ENCODE measurements around the gene C17orf113. TPM values are rescaled to one million over a fixed set of nuclear protein-coding genes. Genes with fewer than 3 reads are reported as not detected.
A peak's percentile ranks its signal among the peaks of the same experiment; 100 is the strongest.

C17orf113 gene
- total RNA-seq, 1 donor from 2014 or later = 0.98 TPM

DNA sequence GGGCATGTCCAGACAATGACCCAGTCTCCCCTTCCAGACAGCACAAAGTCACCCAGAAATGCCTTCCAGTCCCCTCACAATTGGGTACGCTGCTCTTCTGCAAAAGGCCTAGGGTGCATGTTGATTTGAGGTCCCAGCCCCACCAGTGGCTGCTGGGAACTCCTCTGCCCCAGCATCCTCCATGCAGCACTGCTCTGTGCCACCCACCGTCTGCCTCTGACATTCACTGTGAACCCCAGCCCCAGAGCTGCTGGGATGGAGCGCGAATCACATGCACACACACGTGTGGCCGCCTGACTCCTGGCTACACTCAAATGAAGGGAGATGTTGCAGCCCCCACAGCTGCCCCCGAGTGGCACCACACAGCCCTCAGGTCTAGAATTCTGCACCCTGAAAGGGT lies 1.2 kb upstream of the C17orf113 start:
- no peak for DNase-seq (ENCODE audit: low read depth)
- TF ChIP-seq, protein P1, sequence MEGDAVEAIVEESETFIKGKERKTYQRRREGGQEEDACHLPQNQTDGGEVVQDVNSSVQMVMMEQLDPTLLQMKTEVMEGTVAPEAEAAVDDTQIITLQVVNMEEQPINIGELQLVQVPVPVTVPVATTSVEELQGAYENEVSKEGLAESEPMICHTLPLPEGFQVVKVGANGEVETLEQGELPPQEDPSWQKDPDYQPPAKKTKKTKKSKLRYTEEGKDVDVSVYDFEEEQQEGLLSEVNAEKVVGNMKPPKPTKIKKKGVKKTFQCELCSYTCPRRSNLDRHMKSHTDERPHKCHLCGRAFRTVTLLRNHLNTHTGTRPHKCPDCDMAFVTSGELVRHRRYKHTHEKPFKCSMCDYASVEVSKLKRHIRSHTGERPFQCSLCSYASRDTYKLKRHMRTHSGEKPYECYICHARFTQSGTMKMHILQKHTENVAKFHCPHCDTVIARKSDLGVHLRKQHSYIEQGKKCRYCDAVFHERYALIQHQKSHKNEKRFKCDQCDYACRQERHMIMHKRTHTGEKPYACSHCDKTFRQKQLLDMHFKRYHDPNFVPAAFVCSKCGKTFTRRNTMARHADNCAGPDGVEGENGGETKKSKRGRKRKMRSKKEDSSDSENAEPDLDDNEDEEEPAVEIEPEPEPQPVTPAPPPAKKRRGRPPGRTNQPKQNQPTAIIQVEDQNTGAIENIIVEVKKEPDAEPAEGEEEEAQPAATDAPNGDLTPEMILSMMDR (conservative IDR thresholded peaks at IDR 0.05; ENCODE audit: low read depth, low read length) = no peak
- H3K4me3 ChIP-seq (ENCODE audit: low read depth, low read length) = no peak overlapping the region

DNA sequence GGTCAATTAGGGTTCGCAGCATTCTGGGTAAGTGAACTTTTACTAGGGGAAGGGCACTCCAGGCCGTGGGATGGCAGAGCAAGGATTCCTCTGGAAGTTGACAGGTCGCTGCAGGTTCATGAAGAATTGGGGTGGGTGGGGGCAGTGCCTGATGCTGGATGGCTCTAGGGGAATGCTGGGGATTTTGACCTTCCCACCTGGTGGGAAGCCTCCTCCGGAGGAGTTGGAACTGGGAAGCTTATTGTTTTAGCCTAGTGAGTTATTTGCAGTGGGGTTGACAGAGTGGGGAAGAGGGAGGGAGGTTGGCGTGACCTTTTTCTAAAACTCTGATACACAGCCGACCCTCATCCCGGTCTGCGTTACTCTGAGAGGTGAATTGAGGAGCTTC lies 606 bp upstream of the C17orf113 start:
- TF ChIP-seq, protein P1 (conservative IDR thresholded peaks at IDR 0.05; ENCODE audit: low read depth, low read length) = no peak
- peak overlapping the region; percentile 60 for H3K4me3 ChIP-seq (ENCODE audit: low read depth, low read length)
- no peak for DNase-seq (ENCODE audit: low read depth)

DNA sequence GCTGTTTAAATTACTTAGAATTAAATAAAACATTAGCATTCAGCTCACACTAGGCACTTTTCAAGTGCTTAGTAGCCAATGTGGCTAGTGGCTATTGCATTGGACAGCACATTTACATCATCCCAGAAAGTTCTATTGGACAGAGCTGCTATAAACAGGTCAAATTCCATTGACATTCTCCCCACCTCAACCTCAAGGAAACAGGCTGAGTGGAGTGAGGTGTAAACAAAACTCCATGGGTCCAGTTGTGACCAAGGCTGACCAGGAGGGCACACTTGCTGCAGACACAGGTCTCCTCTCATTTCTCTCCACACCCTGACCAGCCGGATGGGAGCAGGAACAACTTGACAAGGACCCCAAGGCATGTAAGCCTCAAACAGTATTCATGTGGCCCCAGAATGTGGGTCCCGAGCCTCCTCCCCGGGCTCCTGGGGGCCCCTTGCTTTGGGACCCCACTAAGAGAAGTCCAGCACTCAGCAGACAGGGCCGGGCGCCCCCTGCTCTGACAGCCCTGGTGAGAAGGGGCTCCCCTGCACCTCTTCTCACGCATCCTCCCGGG lies 488 bp downstream of the C17orf113 start:
- H3K4me3 ChIP-seq (ENCODE audit: low read depth, low read length) = peak overlapping the region; percentile 60
- DNase-seq (ENCODE audit: low read depth) = no peak
- TF ChIP-seq, protein P1 (conservative IDR thresholded peaks at IDR 0.05; ENCODE audit: low read depth, low read length) = no peak

DNA sequence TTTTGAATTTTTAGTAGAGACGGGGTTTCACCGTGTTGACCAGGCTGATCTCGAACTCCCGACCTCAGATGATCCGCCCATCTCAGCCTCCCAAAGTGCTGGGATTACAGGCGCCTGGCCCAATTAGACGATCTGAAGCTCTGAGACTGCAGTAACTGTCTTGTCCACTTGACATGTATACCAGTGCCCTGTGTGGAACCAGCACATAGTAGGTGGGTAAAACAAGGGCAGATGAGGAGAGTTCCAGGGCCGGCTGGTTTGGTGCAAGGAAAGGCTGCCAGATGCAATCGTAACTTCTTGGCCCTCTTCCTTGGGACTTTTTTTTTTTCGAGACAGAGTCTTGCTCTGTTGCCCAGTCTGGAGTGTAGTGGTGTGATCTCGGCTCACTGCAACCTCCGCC lies 3.1 kb downstream of the C17orf113 start:
- H3K4me3 ChIP-seq (ENCODE audit: low read depth, low read length) = no peak overlapping the region
- TF ChIP-seq, protein P1 (conservative IDR thresholded peaks at IDR 0.05; ENCODE audit: low read depth, low read length) = no peak
- DNase-seq (ENCODE audit: low read depth) = no peak

DNA sequence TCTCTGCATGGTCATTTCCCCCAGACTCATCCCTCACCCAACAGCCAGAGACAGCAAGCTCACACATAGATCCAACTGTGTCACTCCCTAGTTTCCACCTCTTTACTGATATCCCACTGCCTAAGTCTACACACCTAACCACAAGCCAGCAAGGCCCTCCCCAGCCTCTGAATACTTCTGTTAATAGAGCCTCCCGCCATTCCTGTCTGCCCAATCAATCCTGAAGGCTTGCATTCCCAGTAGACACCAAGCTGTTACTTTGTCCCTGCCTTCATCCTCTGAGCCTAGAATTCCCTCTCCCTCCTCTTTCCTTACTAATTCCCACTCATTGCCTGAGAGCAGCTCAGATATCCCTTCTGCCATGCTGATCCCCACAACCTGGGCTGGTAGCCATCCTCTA lies 4.7 kb downstream of the C17orf113 start:
- no peak for DNase-seq (ENCODE audit: low read depth)
- TF ChIP-seq, protein P1 (conservative IDR thresholded peaks at IDR 0.05; ENCODE audit: low read depth, low read length) = no peak
- no peak overlapping the region for H3K4me3 ChIP-seq (ENCODE audit: low read depth, low read length)

DNA sequence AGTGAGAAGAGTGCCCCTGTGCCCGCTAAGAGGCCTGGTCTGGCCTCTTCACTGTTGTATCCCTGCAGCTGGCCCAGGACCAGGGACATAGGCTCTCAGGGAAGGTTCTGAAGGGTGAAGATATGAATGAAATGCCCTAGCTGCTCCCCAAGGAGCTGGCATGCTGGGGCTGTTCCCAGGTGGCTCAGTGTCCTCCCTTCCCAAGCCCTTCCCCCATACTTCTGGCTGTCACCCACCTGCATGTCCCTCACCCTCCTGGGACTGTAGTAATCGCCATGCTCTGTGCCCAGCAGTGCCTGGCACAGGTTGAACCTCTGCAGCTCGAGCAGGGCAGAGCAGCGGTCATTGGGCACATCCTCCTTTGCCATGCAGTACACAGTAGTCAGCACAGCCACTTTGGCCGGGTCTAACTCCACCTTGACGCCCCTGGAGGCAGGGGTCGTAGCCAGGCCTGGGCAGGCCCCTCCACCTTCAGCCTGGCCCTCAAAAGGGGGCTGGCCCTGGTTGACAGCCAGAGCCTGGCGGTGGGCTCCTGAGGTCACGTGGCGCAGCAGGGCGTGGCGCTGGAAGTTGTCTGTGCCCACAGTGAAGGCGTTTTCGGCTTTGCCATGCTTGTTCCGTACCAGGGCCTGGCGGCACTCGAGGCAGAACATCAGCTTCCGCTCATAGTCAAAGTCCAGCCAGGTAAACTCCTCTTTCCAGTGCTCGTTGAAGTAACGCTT lies 7.6 kb downstream of the C17orf113 start:
- no peak overlapping the region for H3K4me3 ChIP-seq (ENCODE audit: low read depth, low read length)
- TF ChIP-seq, protein P1 (conservative IDR thresholded peaks at IDR 0.05; ENCODE audit: low read depth, low read length) = no peak
- no peak for DNase-seq (ENCODE audit: low read depth)

DNA sequence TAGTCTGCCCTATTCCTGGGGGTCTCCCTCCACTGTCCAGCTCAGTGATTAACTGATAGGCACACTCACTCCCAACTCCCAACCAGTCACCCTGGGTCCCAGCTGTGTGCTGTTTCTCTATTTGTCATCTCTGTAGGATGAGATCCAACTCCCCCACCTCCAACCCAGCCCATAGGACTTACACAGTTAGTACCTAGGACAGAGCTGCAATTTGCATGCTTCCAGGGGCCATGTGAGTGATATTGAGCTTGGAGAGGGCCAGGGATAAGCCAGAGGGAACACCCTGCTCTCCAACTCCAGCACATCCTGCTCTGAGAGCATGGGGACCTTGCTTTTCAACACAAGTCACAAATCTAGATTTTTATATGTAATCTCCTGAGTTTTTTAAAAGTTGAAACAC lies 8.8 kb downstream of the C17orf113 start:
- TF ChIP-seq, protein P1 (conservative IDR thresholded peaks at IDR 0.05; ENCODE audit: low read depth, low read length) = no peak
- no peak overlapping the region for H3K4me3 ChIP-seq (ENCODE audit: low read depth, low read length)
- DNase-seq (ENCODE audit: low read depth) = no peak

All from epithelial cell of proximal tubule (primary cell).